Measurements from ENCODE around the gene RASSF1. TPM values are rescaled to one million over a fixed set of nuclear protein-coding genes. Genes with fewer than 3 reads are reported as not detected.

The RASSF1 gene
- total RNA-seq, 1 donor from 2014 or later: 13.7 TPM

DNA sequence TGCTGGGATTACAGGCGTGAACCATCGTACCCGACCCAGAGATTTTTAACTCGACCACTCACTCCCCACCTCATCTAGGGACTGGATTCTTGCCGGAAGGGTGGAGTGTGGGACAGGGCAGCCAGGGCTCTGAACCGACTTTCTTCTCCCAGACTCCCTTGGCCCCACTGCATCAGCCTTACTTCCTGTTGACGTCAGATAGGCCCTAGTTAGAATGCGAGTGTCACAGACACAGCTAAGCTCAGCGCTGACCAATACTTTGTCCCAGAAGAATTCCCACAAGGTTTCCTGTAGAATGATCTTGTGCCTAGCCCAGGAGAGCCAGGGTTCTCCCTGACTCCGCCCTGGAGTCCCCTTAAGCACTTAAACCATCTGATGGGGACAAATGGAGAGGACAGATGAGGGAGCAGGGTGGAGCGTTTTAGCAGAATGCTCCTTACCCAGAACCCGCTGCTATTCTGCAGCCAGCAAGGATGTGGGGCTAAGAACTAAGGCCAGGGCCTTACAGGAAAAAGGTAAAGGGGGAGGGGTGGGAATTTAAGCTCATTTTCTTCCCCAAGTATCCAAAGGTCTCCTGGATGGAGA lies 6.8 kb downstream of the RASSF1 start:
- Histone ChIP-seq H3K36me3 (no peaks in the 10 kb centered on the region), H3K27ac (no peak overlapping the region), H3K79me2 (ENCODE audit: low read depth) (peaks cover 40% of the 10 kb centered on the region), H3K9me3 (ENCODE audit: low read depth) (no peaks in the 10 kb centered on the region), H3F3A (ENCODE audit: low read depth) (peaks cover 32% of the 10 kb centered on the region), H3K9ac (no peak overlapping the region), H3K4me3 (no peak overlapping the region), H4K20me1 (ENCODE audit: low read depth) (peaks cover 32% of the 10 kb centered on the region), H3K4me2 (no peak overlapping the region), H2AFZ (replicated peaks) (no peak overlapping the region), H3K27me3 (peaks cover 11% of the 10 kb centered on the region), H3K4me1 (peaks cover 15% of the 10 kb centered on the region)
- no peak for DNase-seq (ENCODE audit: low spot score)
- peaks cover 28% of the 10 kb centered on the region for H3K4me1 Mint-ChIP-seq
- H3K36me3 Mint-ChIP-seq: peaks cover 2% of the 10 kb centered on the region
- H3K27ac Mint-ChIP-seq: peak overlapping the region; percentile 33
- H3K4me3 Mint-ChIP-seq: peak overlapping the region; percentile 31
- H3K27me3 Mint-ChIP-seq (ENCODE audit: insufficient read depth, low read depth): peaks cover 8% of the 10 kb centered on the region
- H3K9me3 Mint-ChIP-seq: no peaks in the 10 kb centered on the region
- TF ChIP-seq EZH2 (IDR thresholded peaks at IDR 0.05) (no peak), EZH2phosphoT487 (IDR thresholded peaks at IDR 0.05) (no peak)

DNA sequence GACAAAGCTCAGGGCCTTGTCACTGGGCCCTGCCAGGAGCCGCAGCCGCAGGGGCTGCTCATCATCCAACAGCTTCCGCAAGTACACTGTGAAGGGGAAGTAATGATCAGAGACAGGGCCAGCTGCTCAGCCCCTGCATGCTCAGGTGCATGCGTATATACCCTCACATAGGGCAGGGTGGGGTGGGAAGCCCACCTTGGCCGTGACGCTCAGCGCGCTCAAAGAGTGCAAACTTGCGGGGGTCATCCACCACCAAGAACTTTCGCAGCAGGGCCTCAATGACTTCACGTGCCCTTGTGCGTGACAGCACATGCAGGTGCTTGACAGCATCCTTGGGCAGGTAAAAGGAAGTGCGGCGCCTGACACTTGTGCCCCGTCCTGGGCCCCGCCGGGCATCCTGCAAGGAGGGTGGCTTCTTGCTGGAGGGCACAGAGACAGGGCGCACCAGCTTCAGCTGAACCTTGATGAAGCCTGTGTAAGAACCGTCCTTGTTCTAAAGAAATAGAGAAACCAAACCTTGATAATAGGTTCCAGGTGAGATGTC lies 9.2 kb downstream of the RASSF1 start:
- H3K27ac Mint-ChIP-seq: no peak overlapping the region
- Histone ChIP-seq H3K4me2 (no peak overlapping the region), H3F3A (ENCODE audit: low read depth) (peaks cover 18% of the 10 kb centered on the region), H4K20me1 (ENCODE audit: low read depth) (peaks cover 41% of the 10 kb centered on the region), H3K27ac (no peak overlapping the region), H3K4me3 (no peak overlapping the region), H3K79me2 (ENCODE audit: low read depth) (peaks cover 50% of the 10 kb centered on the region), H3K27me3 (no peaks in the 10 kb centered on the region), H3K9me3 (ENCODE audit: low read depth) (no peaks in the 10 kb centered on the region), H3K9ac (no peak overlapping the region), H2AFZ (replicated peaks) (no peak overlapping the region), H3K36me3 (no peaks in the 10 kb centered on the region), H3K4me1 (peaks cover 20% of the 10 kb centered on the region)
- H3K4me1 Mint-ChIP-seq: peaks cover 30% of the 10 kb centered on the region
- H3K27me3 Mint-ChIP-seq (ENCODE audit: insufficient read depth, low read depth): peaks cover 4% of the 10 kb centered on the region
- TF ChIP-seq, protein P1, sequence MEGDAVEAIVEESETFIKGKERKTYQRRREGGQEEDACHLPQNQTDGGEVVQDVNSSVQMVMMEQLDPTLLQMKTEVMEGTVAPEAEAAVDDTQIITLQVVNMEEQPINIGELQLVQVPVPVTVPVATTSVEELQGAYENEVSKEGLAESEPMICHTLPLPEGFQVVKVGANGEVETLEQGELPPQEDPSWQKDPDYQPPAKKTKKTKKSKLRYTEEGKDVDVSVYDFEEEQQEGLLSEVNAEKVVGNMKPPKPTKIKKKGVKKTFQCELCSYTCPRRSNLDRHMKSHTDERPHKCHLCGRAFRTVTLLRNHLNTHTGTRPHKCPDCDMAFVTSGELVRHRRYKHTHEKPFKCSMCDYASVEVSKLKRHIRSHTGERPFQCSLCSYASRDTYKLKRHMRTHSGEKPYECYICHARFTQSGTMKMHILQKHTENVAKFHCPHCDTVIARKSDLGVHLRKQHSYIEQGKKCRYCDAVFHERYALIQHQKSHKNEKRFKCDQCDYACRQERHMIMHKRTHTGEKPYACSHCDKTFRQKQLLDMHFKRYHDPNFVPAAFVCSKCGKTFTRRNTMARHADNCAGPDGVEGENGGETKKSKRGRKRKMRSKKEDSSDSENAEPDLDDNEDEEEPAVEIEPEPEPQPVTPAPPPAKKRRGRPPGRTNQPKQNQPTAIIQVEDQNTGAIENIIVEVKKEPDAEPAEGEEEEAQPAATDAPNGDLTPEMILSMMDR (IDR thresholded peaks at IDR 0.05): no peak
- TF ChIP-seq EZH2phosphoT487 (IDR thresholded peaks at IDR 0.05): no peak
- TF ChIP-seq EZH2 (IDR thresholded peaks at IDR 0.05): no peak
- no peak overlapping the region for H3K4me3 Mint-ChIP-seq
- H3K9me3 Mint-ChIP-seq: no peaks in the 10 kb centered on the region
- H3K36me3 Mint-ChIP-seq: peaks cover 2% of the 10 kb centered on the region
- no peak for DNase-seq (ENCODE audit: low spot score)

DNA sequence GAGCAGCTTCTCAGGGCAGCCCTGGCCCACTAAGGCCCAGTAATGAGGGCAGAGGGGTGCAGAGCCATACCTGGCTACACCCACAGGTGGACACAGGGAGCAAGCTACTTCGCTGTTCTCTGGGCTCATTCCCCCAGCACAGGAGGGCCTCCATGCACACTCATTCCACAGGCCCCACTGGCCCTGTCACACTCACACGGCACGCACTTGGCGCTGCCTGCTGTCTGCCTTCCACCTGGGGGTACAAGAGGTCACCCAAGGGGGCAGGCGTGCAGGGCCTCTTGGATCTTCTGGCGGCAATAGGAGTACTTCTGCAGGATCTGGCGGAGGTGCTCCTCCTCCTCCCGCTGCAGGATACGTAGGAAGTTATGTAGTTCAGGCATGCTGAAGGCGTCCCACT lies 10.3 kb downstream of the RASSF1 start:
- Histone ChIP-seq H3K79me2 (ENCODE audit: low read depth) (peaks cover 41% of the 10 kb centered on the region), H3K27ac (no peak overlapping the region), H3K4me3 (no peak overlapping the region), H2AFZ (replicated peaks) (no peak overlapping the region), H3K9me3 (ENCODE audit: low read depth) (no peaks in the 10 kb centered on the region), H3K36me3 (no peaks in the 10 kb centered on the region), H3K27me3 (no peaks in the 10 kb centered on the region), H3K4me1 (peaks cover 10% of the 10 kb centered on the region), H3K4me2 (no peak overlapping the region), H4K20me1 (ENCODE audit: low read depth) (peaks cover 30% of the 10 kb centered on the region), H3F3A (ENCODE audit: low read depth) (peaks cover 17% of the 10 kb centered on the region), H3K9ac (no peak overlapping the region)
- Mint-ChIP-seq H3K27me3 (ENCODE audit: insufficient read depth, low read depth) (peaks cover 2% of the 10 kb centered on the region), H3K4me3 (no peak overlapping the region), H3K27ac (no peak overlapping the region), H3K36me3 (peaks cover 2% of the 10 kb centered on the region), H3K9me3 (no peaks in the 10 kb centered on the region), H3K4me1 (peaks cover 20% of the 10 kb centered on the region)
- no peak for TF ChIP-seq EZH2phosphoT487 (IDR thresholded peaks at IDR 0.05)
- TF ChIP-seq, protein P1 (IDR thresholded peaks at IDR 0.05): no peak
- no peak for TF ChIP-seq EZH2 (IDR thresholded peaks at IDR 0.05)
- no peak for DNase-seq (ENCODE audit: low spot score)
